Activated CD4-positive, alpha-beta T cell treated with anti-CD3 and anti-CD28 coated beads for 36 hours (primary cell): ENCODE results near the gene ACAA2. TPM values are rescaled to one million over a fixed set of nuclear protein-coding genes. Genes with fewer than 3 reads are reported as not detected.
"Not testable (repeated sequence)": the region's sequence is repeated elsewhere in the genome, so short reads cannot be mapped to it uniquely, and the experiment has no call there.

Experiments used
- ATAC-seq: fragments of 200-7000 bp; cut with Tn5 transposase; one replicate; pipeline ENCODE4 v1.10.0; 2021; ENCODE audit warnings: mild to moderate bottlenecking, moderate library complexity
- CTCF ChIA-PET: fragments of 350-600 bp; sonication (Branson Sonifier 250); formaldehyde crosslinking; loops from one replicate; lab custom pipeline; 2021; ENCODE audit warnings: antibody characterized with exemption; lab: Charles Lee
- POLR2A ChIA-PET: fragments of 350-600 bp; sonication (Branson Sonifier 250); formaldehyde crosslinking; loops from one replicate; lab custom pipeline; 2021; ENCODE audit warnings: antibody characterized with exemption, inconsistent platforms; lab: Charles Lee
- DNase-seq: peaks from one replicate; pipeline ENCODE4 v3.0.0-alpha.2; 2020
- H3K27ac Mint-ChIP-seq: one replicate; pipeline ENCODE4 v1.8.0; 2021; ENCODE audit warnings: mixed read lengths
- H3K27me3 Mint-ChIP-seq: one replicate; pipeline ENCODE4 v1.8.0; 2021; ENCODE audit warnings: mixed read lengths
- H3K36me3 Mint-ChIP-seq: one replicate; pipeline ENCODE4 v1.8.0; 2021; ENCODE audit warnings: low read depth, mixed read lengths
- H3K4me1 Mint-ChIP-seq: one replicate; pipeline ENCODE4 v1.8.0; 2021; ENCODE audit warnings: mixed read lengths
- H3K4me3 Mint-ChIP-seq: one replicate; pipeline ENCODE4 v1.8.0; 2021; ENCODE audit warnings: mild to moderate bottlenecking, moderate library complexity, mixed read lengths
- H3K9me3 Mint-ChIP-seq: one replicate; pipeline ENCODE4 v1.8.0; 2021; ENCODE audit warnings: low read depth, mixed read lengths
- intact Hi-C, 2 experiments: fragments of 100-400 bp; cut with DNase I in 1 of 2; cut with micrococcal nuclease in 1 of 2; formaldehyde crosslinking; loops; one replicate each; pipeline versions ENCODE4 v1.14.2 to v1.15.1; 2022 to 2024; cut with DNase I, micrococcal nuclease
- total RNA-seq, 2 experiments: library from RNA; stranded (reverse); gene quantifications; one replicate each; pipeline ENCODE4 v1.2.3, GENCODE V29; 2021

The ACAA2 gene
- total RNA-seq, 2 experiments from 2014 or later: 63.4 to 75.2 TPM

DNA sequence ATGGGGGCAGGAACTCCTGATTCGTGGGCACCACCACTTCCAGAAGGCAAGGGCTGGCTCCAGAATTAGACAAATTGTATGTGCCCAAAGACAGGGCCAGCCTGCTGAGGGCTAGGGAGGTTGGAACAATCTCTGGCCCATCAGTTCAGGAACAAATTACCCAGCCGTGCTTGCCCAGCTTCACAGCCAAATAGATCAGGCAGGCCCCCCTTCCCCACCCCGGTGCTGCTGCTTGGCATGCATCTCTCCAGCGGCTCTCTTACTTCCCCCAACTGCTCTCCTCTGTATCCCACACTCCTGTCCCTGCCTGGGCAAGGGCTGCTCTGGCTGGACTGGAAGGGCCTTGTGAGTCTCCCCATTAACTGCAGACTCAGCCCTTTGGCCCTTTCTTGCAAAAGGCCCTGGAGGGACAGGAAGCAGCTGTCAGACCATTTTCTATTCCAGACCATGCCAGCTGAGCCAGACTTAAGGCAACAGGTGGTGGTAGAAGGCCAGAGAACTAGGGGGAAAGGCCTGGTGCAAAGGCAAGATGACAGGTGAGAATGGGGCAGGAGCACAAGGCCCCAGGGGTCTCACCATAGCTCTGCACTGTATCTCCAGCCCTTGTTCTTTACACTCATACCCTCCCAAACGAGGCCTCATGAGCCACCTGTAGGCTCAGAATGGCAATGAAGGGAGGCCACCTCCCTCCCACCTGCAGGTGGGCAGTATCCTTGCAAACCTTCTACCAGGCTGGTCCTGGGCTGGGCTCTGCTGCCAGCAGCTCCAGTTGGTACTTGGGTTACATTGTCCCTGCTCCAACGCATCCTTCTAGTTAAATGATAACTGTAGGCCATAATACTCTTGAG is 30.7 kb upstream of the ACAA2 start:
- intact Hi-C loops: no loop called here
- ATAC-seq: no peak

DNA sequence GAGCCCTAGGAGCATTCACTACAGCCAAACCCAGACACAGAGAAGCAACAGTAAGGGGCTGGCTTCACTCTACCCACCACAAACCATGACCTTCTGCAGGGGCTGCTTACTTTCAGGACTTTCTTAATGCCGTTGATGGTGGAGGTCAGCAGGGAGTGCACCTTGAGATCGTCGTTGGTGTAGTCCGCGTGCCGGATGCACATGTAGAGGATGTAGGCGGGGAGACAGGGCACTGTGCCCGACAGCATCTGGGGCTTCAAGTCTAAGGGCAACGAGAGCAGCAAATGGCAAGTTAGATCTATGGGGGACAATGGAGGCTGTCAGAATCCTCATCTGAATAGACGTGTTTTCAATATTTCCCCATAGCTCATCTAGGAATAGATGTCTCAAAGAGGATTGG is 29.8 kb upstream of the ACAA2 start:
- ATAC-seq: no peak
- no peak overlapping the region for H3K27ac Mint-ChIP-seq
- H3K4me1 Mint-ChIP-seq: no peaks in the 10 kb centered on the region
- intact Hi-C loops: no loop called here
- ChIA-PET CTCF (interaction anchor here (0.6 kb wide), 2 partner anchors 17 to 270 kb away, joined by 3 read pairs; no protein-coding TSS in a partner anchor), POLR2A (no interaction called here)
- H3K4me3 Mint-ChIP-seq: no peak overlapping the region
- no peak for DNase-seq
- no peaks in the 10 kb centered on the region for H3K36me3 Mint-ChIP-seq
- H3K9me3 Mint-ChIP-seq: no peaks in the 10 kb centered on the region
- H3K27me3 Mint-ChIP-seq: peaks cover 2% of the 10 kb centered on the region

More for the DNA sequence above, 30.7 kb upstream of the ACAA2 start:
- Mint-ChIP-seq H3K4me1 (no peaks in the 10 kb centered on the region), H3K36me3 (no peaks in the 10 kb centered on the region), H3K9me3 (no peaks in the 10 kb centered on the region), H3K4me3 (no peak overlapping the region), H3K27ac (no peak overlapping the region), H3K27me3 (peaks cover 2% of the 10 kb centered on the region)
- ChIA-PET POLR2A (no interaction called here), CTCF (interaction anchor here (0.6 to 1.0 kb wide), 4 partner anchors 15 to 408 kb away, joined by 3 to 4 read pairs (median 3); no protein-coding TSS in a partner anchor)
- no peak for DNase-seq

DNA sequence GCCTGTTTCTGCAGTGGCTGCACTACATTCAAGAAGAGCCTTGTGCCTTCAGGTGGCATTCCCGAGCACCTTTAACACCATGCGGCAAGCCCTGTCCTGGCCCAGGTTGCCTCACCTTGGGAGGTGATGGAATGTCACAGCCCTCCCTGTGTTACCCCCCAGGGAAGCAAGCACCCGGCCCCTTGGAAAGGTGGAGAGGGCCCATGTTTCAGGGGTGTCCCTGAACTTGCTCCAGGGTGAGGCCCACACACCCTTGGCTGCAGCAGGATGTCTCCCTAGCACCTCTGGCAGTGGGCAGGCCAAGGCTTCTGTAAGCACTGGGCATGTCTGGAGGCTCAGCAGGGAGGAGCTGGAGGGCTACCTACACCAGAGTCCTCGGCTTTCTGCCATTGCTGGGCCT is 29.3 kb upstream of the ACAA2 start:
- Mint-ChIP-seq H3K9me3 (no peaks in the 10 kb centered on the region), H3K36me3 (no peaks in the 10 kb centered on the region), H3K4me1 (no peaks in the 10 kb centered on the region), H3K27me3 (peaks cover 2% of the 10 kb centered on the region), H3K4me3 (no peak overlapping the region), H3K27ac (no peak overlapping the region)
- ChIA-PET POLR2A (no interaction called here), CTCF (no interaction called here)
- DNase-seq: no peak
- intact Hi-C loops: no loop called here
- ATAC-seq: no peak

DNA sequence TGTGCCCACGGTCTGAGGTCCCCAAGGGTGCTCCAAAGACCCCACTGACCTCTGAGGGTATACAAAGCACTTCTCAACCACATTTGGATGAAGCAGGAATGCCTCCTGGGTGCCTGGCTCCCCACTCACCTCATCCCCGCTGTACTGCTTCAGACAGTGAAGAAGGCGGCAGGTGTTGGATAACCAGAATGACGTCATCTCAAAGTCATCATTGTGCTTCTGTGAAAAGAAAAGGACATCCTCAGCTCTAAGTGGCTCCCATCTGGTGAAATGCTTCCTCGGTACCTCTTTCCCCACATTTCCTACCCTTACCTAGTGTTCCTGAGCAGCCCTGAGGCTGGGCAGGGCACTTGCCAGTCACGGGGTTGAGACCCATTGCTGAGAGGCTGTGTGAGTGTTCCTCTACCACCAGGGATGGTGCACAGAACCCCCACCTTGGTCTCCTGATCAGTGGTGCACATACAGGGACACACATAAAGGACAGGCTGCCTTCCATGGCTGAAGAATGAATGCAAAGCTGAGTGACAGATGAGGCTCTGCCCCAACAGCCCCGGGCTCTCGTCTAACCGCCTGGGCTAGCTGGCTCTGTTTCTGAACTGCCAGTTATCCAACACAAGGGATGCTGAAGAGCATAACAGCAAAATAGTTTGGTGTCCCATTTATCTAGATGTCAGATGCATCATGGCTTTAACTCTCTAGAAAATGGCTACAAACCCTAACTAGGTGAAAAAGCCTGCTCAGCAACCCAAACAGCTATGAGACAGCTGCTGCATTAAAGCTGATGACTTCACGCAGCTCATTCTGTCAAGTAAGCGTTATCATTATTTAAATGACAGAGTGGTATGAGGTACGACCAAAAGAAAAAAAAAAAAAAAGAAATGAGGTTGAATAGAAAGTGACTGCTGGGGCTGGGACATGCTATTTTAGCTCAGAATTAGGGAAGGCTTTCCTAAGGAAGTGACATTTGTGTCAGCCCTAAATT is 28.2 kb upstream of the ACAA2 start:
- H3K9me3 Mint-ChIP-seq: no peaks in the 10 kb centered on the region
- DNase-seq (no peak), ATAC-seq (no peak)
- intact Hi-C loops: no loop called here
- H3K27me3 Mint-ChIP-seq: peaks cover under 1% of the 10 kb centered on the region
- no peaks in the 10 kb centered on the region for H3K4me1 Mint-ChIP-seq
- ChIA-PET POLR2A (no interaction called here), CTCF (interaction anchor here (0.6 to 0.7 kb wide), 3 partner anchors 71 to 1868 kb away, joined by 3 read pairs; no protein-coding TSS in a partner anchor)
- no peak overlapping the region for H3K4me3 Mint-ChIP-seq
- no peak overlapping the region for H3K27ac Mint-ChIP-seq
- H3K36me3 Mint-ChIP-seq: no peaks in the 10 kb centered on the region

DNA sequence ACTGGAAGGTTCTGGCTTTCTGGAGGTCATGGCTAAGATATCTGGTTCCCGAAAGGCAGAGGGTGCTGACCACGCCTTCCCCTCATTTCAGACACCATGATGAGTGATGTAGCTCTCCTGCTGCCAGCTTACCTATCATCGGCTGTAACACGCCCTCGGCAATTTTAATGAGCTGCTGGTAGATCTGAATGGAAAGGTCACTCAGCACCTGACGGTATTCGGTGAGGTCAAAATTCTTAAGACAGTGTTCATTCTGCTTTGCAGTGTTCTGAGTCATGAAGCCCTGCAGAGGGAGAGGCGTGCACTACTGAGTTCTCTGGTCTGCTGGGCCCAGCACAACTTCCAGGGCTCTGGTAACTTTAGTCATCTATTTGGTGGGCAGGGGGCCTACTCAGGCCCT is 25.7 kb upstream of the ACAA2 start:
- no peaks in the 10 kb centered on the region for H3K9me3 Mint-ChIP-seq
- H3K4me3 Mint-ChIP-seq: no peak overlapping the region
- CTCF ChIA-PET: no interaction called here
- ATAC-seq (no peak), DNase-seq (no peak)
- H3K27me3 Mint-ChIP-seq: no peaks in the 10 kb centered on the region
- POLR2A ChIA-PET: no interaction called here
- H3K27ac Mint-ChIP-seq: no peak overlapping the region
- intact Hi-C loops: no loop called here
- H3K36me3 Mint-ChIP-seq: no peaks in the 10 kb centered on the region
- no peaks in the 10 kb centered on the region for H3K4me1 Mint-ChIP-seq

DNA sequence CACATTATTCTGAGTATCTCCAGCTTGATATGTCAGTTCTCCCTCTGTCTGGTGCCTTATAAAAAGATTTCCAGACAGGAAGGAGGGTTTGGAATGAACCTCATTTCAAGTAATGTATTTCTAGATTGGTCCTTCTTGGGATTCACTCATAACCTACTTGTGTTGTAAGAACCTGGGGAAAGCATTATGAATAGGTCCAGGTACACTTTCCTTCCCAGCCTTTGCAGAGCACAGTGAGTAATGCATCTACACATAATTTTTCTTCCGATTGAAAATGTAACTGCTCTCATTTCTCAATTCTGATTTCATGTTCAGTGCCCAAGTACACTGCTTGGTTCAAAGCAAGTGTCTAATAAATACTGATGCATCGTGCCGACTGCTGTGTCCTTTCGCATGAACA is 25.0 kb upstream of the ACAA2 start:
- intact Hi-C loops: no loop called here
- ATAC-seq (no peak), DNase-seq (no peak)
- Mint-ChIP-seq H3K4me3 (no peak overlapping the region), H3K27ac (no peak overlapping the region), H3K9me3 (no peaks in the 10 kb centered on the region), H3K4me1 (no peaks in the 10 kb centered on the region), H3K27me3 (no peaks in the 10 kb centered on the region), H3K36me3 (no peaks in the 10 kb centered on the region)
- ChIA-PET CTCF (no interaction called here), POLR2A (no interaction called here)

DNA sequence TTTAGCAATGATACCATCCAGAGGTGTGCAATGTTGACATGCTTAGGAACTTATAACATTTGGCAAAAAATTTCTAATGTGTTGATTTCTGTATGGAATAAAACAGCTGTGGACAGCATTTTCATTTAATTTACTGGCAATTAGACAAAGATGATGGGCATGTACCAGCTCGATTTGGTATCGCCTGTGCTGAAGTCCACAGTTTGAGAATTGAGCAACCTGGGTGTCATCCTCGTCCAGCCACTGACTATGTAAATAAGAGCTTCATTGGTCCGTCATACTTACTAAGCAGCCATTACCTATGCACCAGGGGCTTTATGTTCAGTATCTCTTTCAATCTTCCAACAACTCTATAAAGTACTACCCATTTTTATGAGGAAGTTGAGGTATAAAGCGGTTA is 24.6 kb upstream of the ACAA2 start:
- Mint-ChIP-seq H3K4me1 (no peaks in the 10 kb centered on the region), H3K36me3 (no peaks in the 10 kb centered on the region), H3K27me3 (no peaks in the 10 kb centered on the region), H3K9me3 (no peaks in the 10 kb centered on the region), H3K27ac (no peak overlapping the region), H3K4me3 (no peak overlapping the region)
- DNase-seq (no peak), ATAC-seq (no peak)
- intact Hi-C loops: no loop called here
- ChIA-PET POLR2A (no interaction called here), CTCF (no interaction called here)

DNA sequence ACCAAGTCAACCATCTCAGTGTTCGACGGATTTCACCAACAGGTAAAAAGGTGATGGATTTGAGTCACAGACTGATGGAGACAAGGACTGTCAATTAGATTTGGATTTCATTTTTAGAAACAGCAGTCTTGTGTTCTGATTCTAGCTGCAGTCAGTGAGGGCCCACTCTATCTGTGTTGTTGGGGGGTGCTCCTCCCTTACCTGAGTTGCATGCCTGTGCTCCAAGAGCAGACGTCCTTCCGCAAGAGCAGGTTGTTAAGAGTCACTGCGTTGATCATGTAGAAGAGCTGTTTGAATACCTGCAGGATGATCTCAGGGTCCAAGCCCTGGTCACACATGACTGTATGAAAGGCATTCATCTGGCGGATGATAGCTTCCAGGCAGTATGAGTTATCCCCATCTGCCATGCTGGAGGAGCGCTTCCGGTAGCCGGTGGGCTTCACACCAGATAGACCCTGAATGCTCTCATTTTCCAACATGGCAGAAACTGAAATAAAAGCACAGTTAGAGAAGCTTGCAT is 24.0 kb upstream of the ACAA2 start:
- POLR2A ChIA-PET, H3K27ac Mint-ChIP-seq, DNase-seq, intact Hi-C loops, H3K4me1 Mint-ChIP-seq, H3K36me3 Mint-ChIP-seq, H3K27me3 Mint-ChIP-seq, H3K4me3 Mint-ChIP-seq, H3K9me3 Mint-ChIP-seq, ATAC-seq: not testable (repeated sequence)
- CTCF ChIA-PET: interaction anchor here (0.5 kb wide), 1 partner anchor 218 kb away, joined by 3 read pairs; no protein-coding TSS in a partner anchor

DNA sequence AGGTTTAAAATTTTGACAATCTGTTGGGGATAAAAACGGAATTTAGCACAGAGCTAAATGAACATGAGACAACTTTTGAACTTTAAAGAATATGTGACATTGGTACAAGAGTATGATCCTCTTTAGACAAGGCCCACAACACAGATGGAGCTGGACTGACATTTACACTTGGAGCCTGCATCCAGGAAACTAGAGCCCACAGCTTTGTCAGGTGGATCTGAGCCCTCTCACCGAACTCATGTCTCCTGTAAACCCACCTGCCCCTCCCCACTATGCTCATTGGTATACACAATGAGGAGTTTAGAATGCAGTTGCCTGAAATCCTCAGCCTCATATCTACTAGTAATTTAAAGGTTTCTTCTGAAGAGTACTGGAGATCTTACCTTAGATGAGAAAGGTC is 22.1 kb upstream of the ACAA2 start:
- no peaks in the 10 kb centered on the region for H3K27me3 Mint-ChIP-seq
- no peak overlapping the region for H3K27ac Mint-ChIP-seq
- ChIA-PET POLR2A (no interaction called here), CTCF (no interaction called here)
- intact Hi-C loops: no loop called here
- ATAC-seq: no peak
- DNase-seq: no peak
- H3K9me3 Mint-ChIP-seq: no peaks in the 10 kb centered on the region
- no peak overlapping the region for H3K4me3 Mint-ChIP-seq
- H3K36me3 Mint-ChIP-seq: no peaks in the 10 kb centered on the region
- H3K4me1 Mint-ChIP-seq: no peaks in the 10 kb centered on the region

DNA sequence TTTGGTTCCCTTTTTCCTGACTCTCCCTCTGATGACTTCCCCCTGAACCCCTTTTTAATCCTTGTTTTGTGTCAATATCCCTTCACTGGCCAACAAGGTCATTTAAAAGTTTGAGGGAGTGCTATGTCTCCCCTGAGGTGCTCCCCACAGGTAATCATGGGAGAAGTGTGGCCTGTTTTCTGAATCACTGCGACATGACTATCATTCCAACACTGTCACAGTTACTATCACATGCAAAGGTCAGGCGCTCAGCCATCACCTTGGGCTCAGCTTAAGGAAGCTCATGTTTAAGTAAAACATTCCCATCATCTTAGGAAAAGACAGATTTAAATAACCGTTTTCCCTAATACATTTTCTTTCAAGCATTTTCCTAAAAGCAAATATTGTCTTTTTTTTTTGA is 20.9 kb upstream of the ACAA2 start:
- no peak overlapping the region for H3K27ac Mint-ChIP-seq
- ChIA-PET CTCF (no interaction called here), POLR2A (interaction anchor here (0.7 kb wide), 1 partner anchor 68 kb away, joined by 6 read pairs; no protein-coding TSS in a partner anchor)
- H3K4me1 Mint-ChIP-seq: no peaks in the 10 kb centered on the region
- intact Hi-C loops: no loop called here
- H3K4me3 Mint-ChIP-seq: no peak overlapping the region
- ATAC-seq (no peak), DNase-seq (no peak)
- H3K27me3 Mint-ChIP-seq: no peaks in the 10 kb centered on the region
- H3K9me3 Mint-ChIP-seq: peaks cover 4% of the 10 kb centered on the region
- no peaks in the 10 kb centered on the region for H3K36me3 Mint-ChIP-seq

DNA sequence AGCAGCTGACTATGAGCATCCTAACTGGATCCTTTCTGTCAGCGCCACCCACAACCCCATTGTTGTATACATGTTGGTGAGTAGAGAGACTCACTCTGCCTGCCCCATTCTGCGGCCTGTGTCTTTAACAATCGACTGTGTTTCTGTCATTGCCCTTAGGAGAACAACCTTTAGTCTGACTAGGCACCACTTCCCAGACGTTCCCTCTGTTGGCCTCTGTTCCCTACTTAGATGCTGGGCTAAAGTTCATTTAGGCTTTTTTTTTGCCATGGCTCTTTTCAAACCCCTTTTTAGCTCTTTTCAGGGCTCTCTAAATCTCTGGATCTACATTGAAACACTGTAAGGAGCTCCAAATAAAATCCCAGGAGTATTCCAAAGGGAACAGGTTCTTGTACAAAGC is 20.5 kb upstream of the ACAA2 start:
- ChIA-PET CTCF (no interaction called here), POLR2A (interaction anchor here (0.7 kb wide), 1 partner anchor 68 kb away, joined by 6 read pairs; no protein-coding TSS in a partner anchor)
- no peak overlapping the region for H3K4me3 Mint-ChIP-seq

More for the DNA sequence above, 20.5 kb upstream of the ACAA2 start:
- Mint-ChIP-seq H3K9me3 (peaks cover 4% of the 10 kb centered on the region), H3K27me3 (no peaks in the 10 kb centered on the region), H3K27ac (no peak overlapping the region), H3K36me3 (no peaks in the 10 kb centered on the region), H3K4me1 (no peaks in the 10 kb centered on the region)
- no peak for DNase-seq
- intact Hi-C loops: no loop called here
- no peak for ATAC-seq
